Left lung (tissue), 10 donors: ENCODE data around the gene PLEKHG2. TPM values are rescaled to one million over a fixed set of nuclear protein-coding genes. Genes with fewer than 3 reads are reported as not detected.

ENCODE experiments used
- ATAC-seq: fragments of 200-7000 bp; cut with Tn5 transposase; one replicate; pipeline ENCODE4 v1.9.1; 2020; ENCODE audit warnings: moderate library complexity
- DNase-seq, 4 donors: peaks; one replicate each; pipeline ENCODE4 v3.0.0-alpha.2; 2013 to 2020
- H3K27ac ChIP-seq, 2 donors: fragments of 200-600 bp; sonication (generic) in 1 of 2; one replicate each; pipeline versions ENCODE4 v1.5.0 to v1.8.0; 2020 to 2021
- H3K27me3 ChIP-seq, 2 donors: fragments of 200-600 bp; sonication (generic) in 1 of 2; one replicate each; pipeline versions ENCODE4 v1.5.0 to v1.8.0; 2020 to 2021
- H3K36me3 ChIP-seq, 2 donors: fragments of 200-600 bp; sonication (generic) in 1 of 2; one replicate each; pipeline versions ENCODE4 v1.5.0 to v1.8.0; 2020 to 2021
- H3K4me1 ChIP-seq, 2 donors: fragments of 200-600 bp; one replicate each; pipeline ENCODE4 v1.8.0; 2021
- H3K4me3 ChIP-seq, 2 donors: fragments of 200-600 bp; sonication (generic) in 1 of 2; one replicate each; pipeline versions ENCODE4 v1.5.0 to v1.8.0; 2020 to 2021; ENCODE audit warnings: mild to moderate bottlenecking in 1 of 2
- H3K9me3 ChIP-seq, 2 donors: fragments of 200-600 bp; sonication (generic) in 1 of 2; one replicate each; pipeline versions ENCODE4 v1.5.0 to v1.8.0; 2020 to 2021
- CTCF ChIP-seq, 2 donors: fragments of 200-600 bp; sonication (generic) in 1 of 2; IDR thresholded peaks; one replicate each; pipeline versions ENCODE4 v1.5.0 to v1.8.0; 2021; ENCODE audit warnings: antibody characterized with exemption in 2 of 2
- intact Hi-C, 2 donors: fragments of 100-400 bp; cut with DNase I; formaldehyde crosslinking; loops; one replicate each; pipeline versions ENCODE4 v1.11.2 to v1.14.2; 2022
- microRNA-seq, 2 donors: library from miRNA; unstranded; fragments of <30 nt; microRNA quantifications; one replicate each; pipeline ENCODE4, GENCODE V29; 2019
- polyA plus RNA-seq, 6 donors: library from polyadenylated mRNA; unstranded; fragments of 120-200 nt; gene quantifications; one replicate each; pipeline ENCODE4 v1.2.1, GENCODE V29; 2013; ENCODE audit not compliant: insufficient read length in 6 of 6
- total RNA-seq, 2 donors: library from RNA; stranded (reverse); fragmentation: NEBNext Ultra II Directional; extraction: Animal tissue kit (Norgen Biotek cat#: 25700); gene quantifications; one replicate each; pipeline ENCODE4 v1.2.1, GENCODE V29; 2021
- donor health status: DM: no; HTN: yes; CAD: no.
- donor health status: DM: no; HTN: no; CAD: no.

Gene PLEKHG2
- total and polyA plus RNA-seq, 8 donors: 39.5 to 118 (median 91.3) TPM

GRCh38 chr19:39472746-39473442, 60.4 kb downstream of the PLEKHG2 start:
- peaks cover 3 to 95% of the 10 kb centered on the region in 2 donors for H3K36me3 ChIP-seq
- H3K27me3 ChIP-seq: no peaks in the 10 kb centered on the region
- intact Hi-C loops: loop anchor here in 1 of 2 donors (10.0 kb wide), 1 partner anchor 62 kb away; the partner anchor contains the start of gene EID2B
- H3K4me1 ChIP-seq: no peaks in the 10 kb centered on the region
- no peak overlapping the region for H3K27ac ChIP-seq
- H3K9me3 ChIP-seq: no peaks in the 10 kb centered on the region
- ATAC-seq (no peak), DNase-seq (peak in 1 of 4 donors; percentile 79)
- no peak for TF ChIP-seq CTCF (IDR thresholded peaks at IDR 0.05)
- H3K4me3 ChIP-seq: no peak overlapping the region

GRCh38 chr19:39473443-39473960, 61.0 kb downstream of the PLEKHG2 start:
- peaks cover 3 to 89% of the 10 kb centered on the region in 2 donors for H3K36me3 ChIP-seq
- H3K4me3 ChIP-seq: no peak overlapping the region
- DNase-seq (peak in 1 of 4 donors; percentile 60), ATAC-seq (no peak)
- intact Hi-C loops: loop anchor here in 1 of 2 donors (10.0 kb wide), 1 partner anchor 61 kb away; the partner anchor contains the start of gene EID2B
- no peaks in the 10 kb centered on the region for H3K4me1 ChIP-seq
- no peaks in the 10 kb centered on the region for H3K27me3 ChIP-seq
- H3K27ac ChIP-seq: no peak overlapping the region
- no peak for TF ChIP-seq CTCF (IDR thresholded peaks at IDR 0.05)
- no peaks in the 10 kb centered on the region for H3K9me3 ChIP-seq

GRCh38 chr19:39474139-39474620, 61.7 kb downstream of the PLEKHG2 start:
- peak; percentile 16 to 92 (median 50) for DNase-seq
- no peak overlapping the region for H3K4me3 ChIP-seq
- intact Hi-C loops: loop anchor here in 1 of 2 donors (10.0 kb wide), 1 partner anchor 61 kb away; the partner anchor contains the start of gene EID2B
- peaks cover 0 to under 1% of the 10 kb centered on the region in 2 donors for H3K4me1 ChIP-seq
- TF ChIP-seq CTCF (IDR thresholded peaks at IDR 0.05): peak; percentile 55 to 73
- H3K9me3 ChIP-seq: no peaks in the 10 kb centered on the region
- no peaks in the 10 kb centered on the region for H3K27me3 ChIP-seq
- peaks cover 3 to 82% of the 10 kb centered on the region in 2 donors for H3K36me3 ChIP-seq
- peak; percentile 76 for ATAC-seq
- H3K27ac ChIP-seq: no peak overlapping the region

- Histone ChIP-seq H3K9me3 (no peaks in the 10 kb centered on the region), H3K4me1 (peaks cover 0 to 13% of the 10 kb centered on the region in 2 donors), H3K27me3 (no peaks in the 10 kb centered on the region), H3K27ac (no peak overlapping the region), H3K36me3 (peaks cover 3 to 66% of the 10 kb centered on the region in 2 donors), H3K4me3 (no peak overlapping the region)
- no peak for TF ChIP-seq CTCF (IDR thresholded peaks at IDR 0.05)
- DNase-seq (no peak), ATAC-seq (no peak)
- intact Hi-C loops: loop anchor here in 1 of 2 donors (10.0 kb wide), 1 partner anchor 59 kb away; the partner anchor contains the start of gene EID2B
Observed at GRCh38 chr19:39475748-39476147, 63.3 kb downstream of the PLEKHG2 start.

Small RNA genes lying within 50 kb of the gene (microRNA-seq; reads per million reads assigned to microRNA genes)
- 0 reads per million in 2 donors for gene MIR4530

Other genes with a start within 250 kb of the PLEKHG2 start
- not detected for gene NCCRP1, start 215.7 kb upstream of the PLEKHG2 start, total RNA-seq
- gene NCCRP1, start 215.7 kb upstream of the PLEKHG2 start, polyA plus RNA-seq: under 1 TPM; 0.17 to 0.30 (median 0.22) TPM
- gene SYCN, start 208.4 kb upstream of the PLEKHG2 start, total RNA-seq: not detected
- not detected for gene SYCN, start 208.4 kb upstream of the PLEKHG2 start, polyA plus RNA-seq
- not detected for gene IFNL3, start 167.7 kb upstream of the PLEKHG2 start, total RNA-seq
- not detected for gene IFNL3, start 167.7 kb upstream of the PLEKHG2 start, polyA plus RNA-seq
- gene IFNL4, start 163.8 kb upstream of the PLEKHG2 start, total RNA-seq: not detected
- gene IFNL4, start 163.8 kb upstream of the PLEKHG2 start, polyA plus RNA-seq: not detected
- not detected for gene IFNL2, start 144.3 kb upstream of the PLEKHG2 start, total RNA-seq
- not detected for gene IFNL2, start 144.3 kb upstream of the PLEKHG2 start, polyA plus RNA-seq
- gene IFNL1, start 116.3 kb upstream of the PLEKHG2 start, total RNA-seq: not detected
- gene IFNL1, start 116.3 kb upstream of the PLEKHG2 start, polyA plus RNA-seq: not detected
- gene LRFN1, start 91.8 kb upstream of the PLEKHG2 start, total RNA-seq: 1 to 10 TPM; 1.0 to 2.3 TPM
- 1 to 10 TPM; 1.2 to 2.9 (median 1.9) TPM for gene LRFN1, start 91.8 kb upstream of the PLEKHG2 start, polyA plus RNA-seq
- gene GMFG, start 76.6 kb upstream of the PLEKHG2 start, total RNA-seq: 100 to 1,000 TPM in 1 of 2 donors, 10 to 100 TPM in 1; 53.8 to 136 TPM
- gene GMFG, start 76.6 kb upstream of the PLEKHG2 start, polyA plus RNA-seq: 10 to 100 TPM; 46.1 to 59.4 (median 51.6) TPM
- gene SAMD4B, start 70.2 kb upstream of the PLEKHG2 start, total RNA-seq: 10 to 100 TPM; 74.1 to 77.0 TPM
- gene SAMD4B, start 70.2 kb upstream of the PLEKHG2 start, polyA plus RNA-seq: 100 to 1,000 TPM in 5 of 6 donors, 10 to 100 TPM in 1; 92.2 to 127 (median 111) TPM
- 10 to 100 TPM; 31.0 to 36.1 TPM for gene PAF1, start 21.6 kb upstream of the PLEKHG2 start, total RNA-seq
- gene PAF1, start 21.6 kb upstream of the PLEKHG2 start, polyA plus RNA-seq: 10 to 100 TPM; 57.5 to 70.4 (median 67.0) TPM
- gene MED29, start 21.3 kb upstream of the PLEKHG2 start, total RNA-seq: 10 to 100 TPM; 29.7 to 32.7 TPM
- gene MED29, start 21.3 kb upstream of the PLEKHG2 start, polyA plus RNA-seq: 10 to 100 TPM; 28.7 to 43.4 (median 34.3) TPM
- 100 to 1,000 TPM; 165 to 172 TPM for gene ZFP36, start 5.8 kb upstream of the PLEKHG2 start, total RNA-seq
- 100 to 1,000 TPM in 2 of 6 donors, 10 to 100 TPM in 4; 25.4 to 295 (median 91.4) TPM for gene ZFP36, start 5.8 kb upstream of the PLEKHG2 start, polyA plus RNA-seq
- 1,000 to 10,000 TPM; 1,507 to 1,549 TPM for gene RPS16, start 23.3 kb downstream of the PLEKHG2 start, total RNA-seq
- 1,000 to 10,000 TPM; 1,386 to 1,755 (median 1,492) TPM for gene RPS16, start 23.3 kb downstream of the PLEKHG2 start, polyA plus RNA-seq
- 100 to 1,000 TPM in 1 of 2 donors, 10 to 100 TPM in 1; 93.6 to 102 TPM for gene SUPT5H, start 32.9 kb downstream of the PLEKHG2 start, total RNA-seq
- 100 to 1,000 TPM; 118 to 152 (median 140) TPM for gene SUPT5H, start 32.9 kb downstream of the PLEKHG2 start, polyA plus RNA-seq
- 10 to 100 TPM; 46.0 to 60.3 TPM for gene TIMM50, start 68.2 kb downstream of the PLEKHG2 start, total RNA-seq
- gene TIMM50, start 68.2 kb downstream of the PLEKHG2 start, polyA plus RNA-seq: 10 to 100 TPM; 59.0 to 76.0 (median 71.7) TPM
- under 1 TPM in 1 of 2 donors, not detected in 1; 0.12 TPM for gene DLL3, start 86.3 kb downstream of the PLEKHG2 start, total RNA-seq
- under 1 TPM; 0.13 to 0.80 (median 0.32) TPM for gene DLL3, start 86.3 kb downstream of the PLEKHG2 start, polyA plus RNA-seq
- not detected for gene SELENOV, start 102.5 kb downstream of the PLEKHG2 start, total RNA-seq
- gene SELENOV, start 102.5 kb downstream of the PLEKHG2 start, polyA plus RNA-seq: under 1 TPM; 0.18 to 0.64 (median 0.34) TPM
- gene EID2B, start 120.2 kb downstream of the PLEKHG2 start, total RNA-seq: 1 to 10 TPM; 2.0 to 3.0 TPM
- 1 to 10 TPM; 3.8 to 5.6 (median 4.8) TPM for gene EID2B, start 120.2 kb downstream of the PLEKHG2 start, polyA plus RNA-seq
- 10 to 100 TPM; 16.6 to 16.8 TPM for gene EID2, start 127.5 kb downstream of the PLEKHG2 start, total RNA-seq
- gene EID2, start 127.5 kb downstream of the PLEKHG2 start, polyA plus RNA-seq: 10 to 100 TPM; 12.7 to 18.3 (median 15.0) TPM
- gene LGALS13, start 189.9 kb downstream of the PLEKHG2 start, total RNA-seq: not detected
- not detected for gene LGALS13, start 189.9 kb downstream of the PLEKHG2 start, polyA plus RNA-seq
- not detected for gene LGALS16, start 243.2 kb downstream of the PLEKHG2 start, total RNA-seq
- not detected for gene LGALS16, start 243.2 kb downstream of the PLEKHG2 start, polyA plus RNA-seq